H1 (cell line): ENCODE data around the gene TGM4. TPM values are rescaled to one million over a fixed set of nuclear protein-coding genes. Genes with fewer than 3 reads are reported as not detected.

Experiments
- ATF3 ChIP-seq: IDR thresholded peaks from 2 replicates; pipeline ENCODE4 v1.6.1; 2011; ENCODE audit warnings: low read depth, mild to moderate bottlenecking, low read length; ENCODE audit not compliant: insufficient read depth
- CTBP2 ChIP-seq: IDR thresholded peaks from 2 replicates; pipeline ENCODE4 v1.7.0; 2011; ENCODE audit warnings: borderline replicate concordance, mild to moderate bottlenecking, moderate library complexity, mixed read lengths, low read length; ENCODE audit not compliant: insufficient read depth, insufficient read length
- JUN ChIP-seq: IDR thresholded peaks from 2 replicates; pipeline ENCODE4 v1.6.1; 2011; ENCODE audit warnings: low read depth, mild to moderate bottlenecking, improper control_type of control experiment, low read length
- KDM1A ChIP-seq: fragments of 200-600, 300-600 bp; sonication (generic); IDR thresholded peaks from 2 replicates; pipeline ENCODE4 v1.7.1; 2016; ENCODE audit warnings: mild to moderate bottlenecking, low read length, borderline replicate concordance
- KDM5A ChIP-seq: fragments of 200-600 bp; IDR thresholded peaks from 2 replicates; pipeline ENCODE4 v1.7.1; 2012; ENCODE audit warnings: mild to moderate bottlenecking, low read length, inconsistent platforms, mixed read lengths
- MAFK ChIP-seq: IDR thresholded peaks from 2 replicates; pipeline ENCODE4 v1.6.1; 2012; ENCODE audit warnings: low read depth, mild to moderate bottlenecking, improper control_type of control experiment, low read length
- POLR2AphosphoS5 ChIP-seq: IDR thresholded peaks from 2 replicates; pipeline ENCODE4 v1.6.1; 2011; ENCODE audit warnings: low read depth, low read length
- SP4 ChIP-seq: IDR thresholded peaks from 2 replicates; pipeline ENCODE4 v1.6.1; 2012; ENCODE audit warnings: low read length, inconsistent platforms
- polyA plus RNA-seq, 7 experiments: library from polyadenylated mRNA; depleted of rRNA in 3 of 7; stranded (reverse) in 5 of 7; unstranded in 2 of 7; fragments of >200 nt in 5 of 7; fragments of 200-250 nt in 2 of 7; gene quantifications; 1 replicate in 5 of 7; 2 replicates in 1 of 7; 4 replicates in 1 of 7; pipeline versions ENCODE4 v1.2.1 to v1.2.3, GENCODE V29; 2011 to 2013; ENCODE audit warnings: missing spikeins in 2 of 7, mixed read lengths in 2 of 7
- total RNA-seq: library from RNA; stranded (reverse); fragmentation: NEBNext Ultra II Directional; extraction: Animal tissue kit (Norgen Biotek cat#: 25700); gene quantifications from 2 replicates; pipeline ENCODE4 v1.2.1, GENCODE V29; 2021
- TF ChIP-seq, protein P1 (sequence below): IDR thresholded peaks from 2 replicates; pipeline ENCODE4 v1.6.1; 2012; ENCODE audit warnings: low read length, inconsistent platforms
- TF ChIP-seq, protein P2 (sequence below), 3 experiments: IDR thresholded peaks; 1 replicate in 2 of 3; 2 replicates in 1 of 3; pipeline versions ENCODE4 v1.5.1 to v1.6.1; 2011; ENCODE audit warnings: low read length in 3 of 3, mild to moderate bottlenecking in 3 of 3, inconsistent platforms in 2 of 3, low read depth in 1 of 3, moderate library complexity in 1 of 3; ENCODE audit not compliant: insufficient read depth in 1 of 3; ENCODE audit errors: control extremely low read depth in 1 of 3

TGM4 gene
- total and polyA plus RNA-seq, 2 of the 8 experiments (the other 6 are each of a cell fraction or from before 2014, with no cell fraction given): 0.02 TPM; not detected in 1

- no peak for TF ChIP-seq JUN
- TF ChIP-seq KDM1A: no peak
- no peak for TF ChIP-seq POLR2AphosphoS5
- TF ChIP-seq SP4: no peak
- TF ChIP-seq, protein P1, sequence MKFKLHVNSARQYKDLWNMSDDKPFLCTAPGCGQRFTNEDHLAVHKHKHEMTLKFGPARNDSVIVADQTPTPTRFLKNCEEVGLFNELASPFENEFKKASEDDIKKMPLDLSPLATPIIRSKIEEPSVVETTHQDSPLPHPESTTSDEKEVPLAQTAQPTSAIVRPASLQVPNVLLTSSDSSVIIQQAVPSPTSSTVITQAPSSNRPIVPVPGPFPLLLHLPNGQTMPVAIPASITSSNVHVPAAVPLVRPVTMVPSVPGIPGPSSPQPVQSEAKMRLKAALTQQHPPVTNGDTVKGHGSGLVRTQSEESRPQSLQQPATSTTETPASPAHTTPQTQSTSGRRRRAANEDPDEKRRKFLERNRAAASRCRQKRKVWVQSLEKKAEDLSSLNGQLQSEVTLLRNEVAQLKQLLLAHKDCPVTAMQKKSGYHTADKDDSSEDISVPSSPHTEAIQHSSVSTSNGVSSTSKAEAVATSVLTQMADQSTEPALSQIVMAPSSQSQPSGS: no peak
- TF ChIP-seq CTBP2: no peak
- no peak for TF ChIP-seq ATF3
- TF ChIP-seq KDM5A: no peak
- TF ChIP-seq MAFK: no peak
- TF ChIP-seq, protein P2, sequence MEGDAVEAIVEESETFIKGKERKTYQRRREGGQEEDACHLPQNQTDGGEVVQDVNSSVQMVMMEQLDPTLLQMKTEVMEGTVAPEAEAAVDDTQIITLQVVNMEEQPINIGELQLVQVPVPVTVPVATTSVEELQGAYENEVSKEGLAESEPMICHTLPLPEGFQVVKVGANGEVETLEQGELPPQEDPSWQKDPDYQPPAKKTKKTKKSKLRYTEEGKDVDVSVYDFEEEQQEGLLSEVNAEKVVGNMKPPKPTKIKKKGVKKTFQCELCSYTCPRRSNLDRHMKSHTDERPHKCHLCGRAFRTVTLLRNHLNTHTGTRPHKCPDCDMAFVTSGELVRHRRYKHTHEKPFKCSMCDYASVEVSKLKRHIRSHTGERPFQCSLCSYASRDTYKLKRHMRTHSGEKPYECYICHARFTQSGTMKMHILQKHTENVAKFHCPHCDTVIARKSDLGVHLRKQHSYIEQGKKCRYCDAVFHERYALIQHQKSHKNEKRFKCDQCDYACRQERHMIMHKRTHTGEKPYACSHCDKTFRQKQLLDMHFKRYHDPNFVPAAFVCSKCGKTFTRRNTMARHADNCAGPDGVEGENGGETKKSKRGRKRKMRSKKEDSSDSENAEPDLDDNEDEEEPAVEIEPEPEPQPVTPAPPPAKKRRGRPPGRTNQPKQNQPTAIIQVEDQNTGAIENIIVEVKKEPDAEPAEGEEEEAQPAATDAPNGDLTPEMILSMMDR (IDR thresholded peaks at IDR 0.05; ENCODE audit: control extremely low read depth in 1 of 3, insufficient read depth in 1 of 3, low read depth in 1 of 3, low read length in 3 of 3): no peak
- TF ChIP-seq, all 59 proteins: peak for 0
Measured at GRCh38 chr3:44932986-44933944, 58.9 kb downstream of the TGM4 start (continued).
